HUES48 (cell line): ENCODE measurements around the gene AP2B1.

Source experiments
- H3K27ac ChIP-seq: one replicate; pipeline ENCODE4 v1.7.0; 2013; ENCODE audit warnings: low read depth, low read length, inconsistent platforms
- H3K27me3 ChIP-seq: 2 replicates; pipeline ENCODE4 v1.6.1; 2013; ENCODE audit warnings: mild to moderate bottlenecking, low read length; ENCODE audit not compliant: control insufficient read depth, insufficient read depth
- H3K36me3 ChIP-seq: 2 replicates; pipeline ENCODE4 v1.6.1; 2013; ENCODE audit warnings: low read length; ENCODE audit not compliant: control insufficient read depth, insufficient read depth
- H3K4me1 ChIP-seq: 2 replicates; pipeline ENCODE4 v1.6.1; 2013; ENCODE audit warnings: mild to moderate bottlenecking, low read length; ENCODE audit not compliant: control insufficient read depth, insufficient read depth
- H3K4me3 ChIP-seq: 2 replicates; pipeline ENCODE4 v1.5.1; 2013; ENCODE audit warnings: mild to moderate bottlenecking, low read depth, low read length
- H3K9ac ChIP-seq: 2 replicates; pipeline ENCODE4 v1.6.1; 2013; ENCODE audit warnings: mild to moderate bottlenecking, low read depth, low read length, moderate library complexity
- H3K9me3 ChIP-seq: 2 replicates; pipeline ENCODE4 v1.6.1; 2013; ENCODE audit warnings: low read length; ENCODE audit not compliant: control insufficient read depth, insufficient read depth

The AP2B1 gene

DNA sequence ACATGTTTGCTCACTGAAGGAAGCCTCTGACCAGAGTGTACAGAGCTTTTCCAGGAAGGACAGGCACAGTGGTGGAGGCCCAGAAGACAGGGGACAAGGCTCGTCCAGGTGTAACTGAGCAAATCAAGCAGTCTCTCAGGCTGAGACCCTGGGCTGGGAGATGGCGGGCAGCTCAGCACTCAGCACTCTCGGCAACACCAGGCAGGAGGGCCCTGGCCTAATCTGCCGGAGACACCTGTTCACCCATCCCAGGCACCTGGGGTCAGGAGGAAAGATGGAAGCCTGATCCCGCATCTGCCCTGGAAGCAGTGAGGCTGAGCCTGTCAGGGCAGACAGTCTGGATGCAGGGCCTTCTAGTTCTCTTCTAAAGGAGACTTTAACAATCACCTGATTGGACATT, 149.1 kb downstream of the AP2B1 start:
- Histone ChIP-seq H3K4me1 (peaks cover 6% of the 10 kb centered on the region), H3K36me3 (no peaks in the 10 kb centered on the region), H3K4me3 (no peak overlapping the region), H3K27me3 (peaks cover 32% of the 10 kb centered on the region), H3K27ac (no peak overlapping the region), H3K9me3 (0 out of 2 replicates have a peak, but pooled peaks cover 5% of the 10 kb centered on the region), H3K9ac (no peak overlapping the region)

DNA sequence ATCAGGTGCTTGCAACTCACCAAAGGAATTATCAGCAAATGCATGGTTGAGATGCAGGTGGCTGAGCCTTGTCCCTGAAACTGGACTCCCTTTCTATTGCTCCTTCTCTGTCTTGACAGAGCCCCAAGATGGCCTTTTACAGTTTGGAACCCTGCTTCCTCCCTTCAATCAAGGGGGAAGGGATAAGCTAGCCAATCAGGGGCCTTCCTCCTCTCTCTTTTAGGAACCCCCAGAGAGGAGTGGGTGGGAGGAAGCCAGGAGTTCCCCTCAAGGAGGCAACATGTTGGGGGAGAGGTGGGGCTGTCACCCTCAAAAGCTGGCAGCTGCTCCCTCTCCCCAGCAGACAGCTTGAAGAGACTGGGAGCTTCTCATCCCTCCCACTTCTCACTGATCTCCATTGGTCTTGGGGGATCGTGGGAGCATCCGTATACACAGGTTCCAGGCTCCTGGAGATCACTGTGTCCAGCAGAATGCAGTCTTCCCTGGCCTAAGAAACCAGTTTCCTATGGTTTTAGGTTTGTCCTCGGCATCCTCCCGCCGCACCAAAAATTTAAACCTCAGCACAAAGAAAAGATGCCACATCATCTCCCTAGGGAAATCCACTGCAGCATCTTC, 151.5 kb downstream of the AP2B1 start:
- no peaks in the 10 kb centered on the region for H3K4me1 ChIP-seq
- H3K9ac ChIP-seq, result no peak overlapping the region
- H3K27ac ChIP-seq, result no peak overlapping the region
- 0 out of 2 replicates have a peak, but pooled peaks cover 5% of the 10 kb centered on the region for H3K9me3 ChIP-seq
- no peak overlapping the region for H3K4me3 ChIP-seq
- no peaks in the 10 kb centered on the region for H3K36me3 ChIP-seq
- H3K27me3 ChIP-seq, result peaks cover 56% of the 10 kb centered on the region

DNA sequence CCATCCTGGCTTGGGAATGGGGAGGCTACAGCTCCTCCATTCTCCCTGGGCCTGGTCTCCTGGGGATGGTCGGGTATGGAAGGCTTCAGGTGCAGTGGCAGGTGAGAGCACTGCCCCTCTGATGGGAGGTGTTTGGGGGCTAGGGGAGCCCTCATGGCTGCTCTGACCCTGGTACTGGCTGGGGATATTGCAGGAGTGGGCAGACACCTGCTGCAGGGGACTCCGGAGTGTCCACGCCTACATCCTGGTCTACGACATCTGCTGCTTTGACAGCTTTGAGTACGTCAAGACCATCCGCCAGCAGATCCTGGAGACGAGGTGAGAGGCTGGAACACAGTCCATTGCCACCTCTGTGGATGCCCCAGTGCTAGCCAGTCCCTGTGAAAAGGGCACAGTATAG, 153.1 kb downstream of the AP2B1 start:
- Histone ChIP-seq H3K27ac (no peak overlapping the region), H3K36me3 (no peaks in the 10 kb centered on the region), H3K4me1 (no peaks in the 10 kb centered on the region), H3K9me3 (0 out of 2 replicates have a peak, but pooled peaks cover 5% of the 10 kb centered on the region), H3K27me3 (peaks cover 58% of the 10 kb centered on the region), H3K4me3 (no peak overlapping the region), H3K9ac (no peak overlapping the region)

DNA sequence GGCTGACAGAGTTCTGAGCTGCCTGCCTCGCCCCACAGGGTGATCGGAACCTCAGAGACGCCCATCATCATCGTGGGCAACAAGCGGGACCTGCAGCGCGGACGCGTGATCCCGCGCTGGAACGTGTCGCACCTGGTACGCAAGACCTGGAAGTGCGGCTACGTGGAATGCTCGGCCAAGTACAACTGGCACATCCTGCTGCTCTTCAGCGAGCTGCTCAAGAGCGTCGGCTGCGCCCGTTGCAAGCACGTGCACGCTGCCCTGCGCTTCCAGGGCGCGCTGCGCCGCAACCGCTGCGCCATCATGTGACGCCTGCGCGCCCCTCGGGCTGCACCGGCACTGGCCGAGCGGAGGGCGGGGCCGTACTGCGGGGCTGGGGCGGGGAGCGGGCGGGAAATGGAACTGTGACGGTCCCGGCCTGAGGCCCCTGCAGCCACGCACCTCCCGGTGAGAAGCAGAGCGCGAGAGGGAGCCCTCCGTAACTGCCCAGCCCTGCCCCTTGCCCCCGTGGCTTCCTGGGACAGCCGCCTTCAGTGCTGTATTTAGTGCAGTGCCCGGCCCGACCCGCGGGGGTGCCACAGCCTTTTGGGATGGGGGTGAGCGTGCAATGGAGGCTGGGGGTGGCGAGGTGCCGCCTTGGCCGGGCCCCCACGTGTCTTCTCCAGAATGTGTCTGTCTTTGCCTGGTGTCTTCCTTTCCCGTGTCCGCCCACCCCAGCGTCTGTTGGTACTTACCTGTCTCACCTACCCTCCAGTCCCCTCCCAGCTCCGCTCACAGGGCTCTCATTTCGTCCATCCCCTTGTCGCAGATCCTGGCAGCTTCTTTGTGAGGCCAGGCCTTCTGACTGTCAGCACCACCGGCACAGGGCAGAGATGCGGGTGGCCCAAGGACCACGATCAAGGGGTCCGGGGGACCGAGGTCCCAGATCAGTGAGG, 154.1 kb downstream of the AP2B1 start:
- no peaks in the 10 kb centered on the region for H3K4me1 ChIP-seq
- no peak overlapping the region for H3K27ac ChIP-seq
- 0 out of 2 replicates have a peak, but pooled peaks cover 5% of the 10 kb centered on the region for H3K9me3 ChIP-seq
- H3K9ac ChIP-seq, result no peak overlapping the region
- H3K27me3 ChIP-seq, result peaks cover 58% of the 10 kb centered on the region
- peak overlapping the region; percentile 46 for H3K4me3 ChIP-seq
- no peaks in the 10 kb centered on the region for H3K36me3 ChIP-seq

DNA sequence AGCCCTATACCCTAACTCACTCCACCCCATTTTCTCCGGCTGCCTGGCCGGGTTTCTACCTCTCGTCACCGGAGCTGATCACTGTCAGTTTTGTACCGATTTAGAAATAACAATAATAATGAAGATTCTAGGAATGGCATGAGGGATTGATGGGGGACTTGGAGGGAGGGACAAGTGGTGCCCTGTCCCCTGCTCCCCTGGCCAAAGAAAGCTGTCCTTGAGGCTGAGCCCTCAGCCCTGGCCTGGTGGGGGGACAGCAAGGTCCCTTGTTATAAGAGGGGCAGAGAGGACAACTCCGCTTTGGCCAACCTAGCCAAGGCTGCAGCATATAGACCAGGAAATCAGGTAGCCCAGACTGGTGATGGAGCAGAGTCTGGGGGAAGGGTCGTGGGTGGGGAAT, 155.4 kb downstream of the AP2B1 start:
- no peaks in the 10 kb centered on the region for H3K36me3 ChIP-seq
- no peak overlapping the region for H3K27ac ChIP-seq
- H3K9ac ChIP-seq, result no peak overlapping the region
- H3K9me3 ChIP-seq, result 0 out of 2 replicates have a peak, but pooled peaks cover 5% of the 10 kb centered on the region
- H3K4me3 ChIP-seq, result no peak overlapping the region
- H3K4me1 ChIP-seq, result no peaks in the 10 kb centered on the region
- peaks cover 58% of the 10 kb centered on the region for H3K27me3 ChIP-seq

DNA sequence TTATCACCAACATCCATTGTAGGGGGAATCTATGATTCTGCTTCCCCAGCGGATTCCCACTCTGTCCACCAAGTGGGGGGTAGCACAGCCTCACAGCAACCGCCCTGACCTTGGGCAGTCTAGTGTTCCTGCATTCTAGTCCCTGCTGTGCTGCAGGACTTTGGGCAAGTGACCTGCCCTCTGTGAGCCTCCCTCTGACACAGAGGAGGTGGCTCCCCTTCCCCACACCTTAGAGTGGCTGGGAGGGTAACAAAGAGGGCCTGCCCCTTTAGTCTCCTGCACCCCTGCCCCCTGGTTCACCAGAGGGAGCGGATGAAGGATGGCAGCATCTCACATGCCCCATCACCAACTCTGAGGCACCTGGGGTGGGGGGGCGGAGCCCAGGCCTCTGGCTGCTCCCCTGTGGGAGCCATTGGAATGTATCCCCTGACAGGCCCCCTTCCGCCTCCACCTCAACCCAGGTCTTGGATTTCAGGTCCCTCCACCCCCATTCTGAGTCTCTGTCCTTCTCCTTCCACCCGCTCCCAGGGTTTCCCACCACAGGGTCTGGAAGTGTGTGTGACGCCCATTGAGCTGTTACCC, 155.9 kb downstream of the AP2B1 start:
- Histone ChIP-seq H3K9ac (no peak overlapping the region), H3K4me1 (no peaks in the 10 kb centered on the region), H3K4me3 (no peak overlapping the region), H3K27ac (no peak overlapping the region), H3K36me3 (no peaks in the 10 kb centered on the region), H3K27me3 (peaks cover 58% of the 10 kb centered on the region), H3K9me3 (0 out of 2 replicates have a peak, but pooled peaks cover 5% of the 10 kb centered on the region)

DNA sequence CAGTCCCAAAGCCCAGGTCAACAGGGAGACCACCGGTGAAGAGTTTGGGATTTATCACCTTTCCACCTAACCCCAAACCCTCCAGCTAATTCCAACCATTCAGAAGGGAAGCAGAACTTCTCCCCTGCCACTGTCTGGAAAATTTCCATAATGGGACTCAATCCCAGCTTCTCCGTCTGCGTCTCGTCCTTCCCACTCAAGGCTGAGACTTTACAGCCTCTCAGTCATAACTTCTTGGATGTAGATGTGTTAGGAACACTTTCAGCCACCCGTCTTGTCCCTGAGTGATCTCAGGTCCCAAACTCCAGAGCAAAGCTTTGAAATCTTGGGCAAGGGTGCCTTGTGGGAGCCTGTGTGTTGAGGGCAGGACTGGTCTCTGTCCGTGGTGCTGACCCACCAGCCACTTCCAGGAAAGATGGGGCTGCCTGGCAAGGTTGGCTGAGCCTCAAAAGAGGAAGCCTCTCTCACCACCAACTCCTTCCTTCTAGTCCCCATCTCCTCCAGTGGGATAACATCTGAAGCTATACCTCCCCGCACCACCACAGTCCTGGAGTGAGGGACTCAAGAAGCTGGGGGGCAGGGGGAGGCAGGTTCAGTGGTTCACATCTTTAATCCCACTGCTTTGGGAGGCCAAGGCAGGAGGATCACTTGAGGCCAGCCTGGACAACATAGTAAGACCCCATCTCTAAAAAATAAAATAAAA, 156.7 kb downstream of the AP2B1 start:
- Histone ChIP-seq H3K9me3 (0 out of 2 replicates have a peak, but pooled peaks cover 5% of the 10 kb centered on the region), H3K36me3 (no peaks in the 10 kb centered on the region), H3K9ac (no peak overlapping the region), H3K4me3 (no peak overlapping the region), H3K4me1 (no peaks in the 10 kb centered on the region), H3K27ac (no peak overlapping the region), H3K27me3 (peaks cover 50% of the 10 kb centered on the region)

DNA sequence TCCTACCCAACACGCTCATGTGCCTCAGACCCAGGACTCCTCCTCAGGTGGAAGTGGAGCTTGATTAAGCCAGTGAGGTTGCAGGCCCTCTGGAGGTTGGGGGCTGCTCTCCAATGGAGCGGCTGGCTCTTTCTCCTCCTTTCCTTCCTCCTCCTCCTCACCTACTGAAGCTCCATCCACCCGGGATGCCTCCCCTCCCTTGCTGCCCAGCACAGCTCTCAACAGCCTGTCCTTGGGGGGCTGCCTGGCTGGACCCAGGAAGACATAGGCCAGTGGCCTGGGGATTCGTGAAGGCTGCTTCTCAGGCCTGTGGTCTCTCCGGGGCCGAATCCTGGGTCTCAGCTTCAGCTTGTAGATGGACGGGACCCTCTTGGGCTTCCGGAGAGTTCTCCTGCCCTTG, 157.7 kb downstream of the AP2B1 start:
- H3K9me3 ChIP-seq, result 0 out of 2 replicates have a peak, but pooled peaks cover 5% of the 10 kb centered on the region
- no peaks in the 10 kb centered on the region for H3K36me3 ChIP-seq
- H3K27me3 ChIP-seq, result peaks cover 46% of the 10 kb centered on the region
- H3K4me3 ChIP-seq, result no peak overlapping the region
- no peak overlapping the region for H3K9ac ChIP-seq
- H3K4me1 ChIP-seq, result no peaks in the 10 kb centered on the region
- no peak overlapping the region for H3K27ac ChIP-seq

DNA sequence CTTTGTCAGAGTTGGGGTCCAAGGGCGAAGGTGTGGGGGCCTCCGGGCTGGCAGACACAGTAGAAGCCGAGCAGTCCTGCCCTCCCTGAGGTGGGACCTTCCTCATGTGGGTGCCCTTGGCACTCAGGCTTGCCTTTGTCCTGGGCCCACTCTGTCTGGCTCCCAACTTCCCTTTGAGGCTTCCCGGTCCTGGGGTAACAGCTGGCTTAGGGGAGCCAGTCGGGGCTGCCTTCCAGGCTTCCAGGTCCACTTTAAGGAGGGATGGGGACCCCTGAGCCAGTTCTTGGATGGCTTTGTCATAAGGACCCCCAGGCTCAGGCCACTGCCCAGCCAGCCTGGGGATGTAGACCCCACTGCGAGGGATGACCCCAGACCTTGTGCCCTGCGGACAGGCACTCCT, 158.1 kb downstream of the AP2B1 start:
- H3K36me3 ChIP-seq, result no peaks in the 10 kb centered on the region
- H3K9ac ChIP-seq, result no peak overlapping the region
- H3K4me3 ChIP-seq, result no peak overlapping the region
- H3K27ac ChIP-seq, result no peak overlapping the region
- H3K4me1 ChIP-seq, result no peaks in the 10 kb centered on the region
- H3K27me3 ChIP-seq, result peaks cover 46% of the 10 kb centered on the region
- 0 out of 2 replicates have a peak, but pooled peaks cover 5% of the 10 kb centered on the region for H3K9me3 ChIP-seq

DNA sequence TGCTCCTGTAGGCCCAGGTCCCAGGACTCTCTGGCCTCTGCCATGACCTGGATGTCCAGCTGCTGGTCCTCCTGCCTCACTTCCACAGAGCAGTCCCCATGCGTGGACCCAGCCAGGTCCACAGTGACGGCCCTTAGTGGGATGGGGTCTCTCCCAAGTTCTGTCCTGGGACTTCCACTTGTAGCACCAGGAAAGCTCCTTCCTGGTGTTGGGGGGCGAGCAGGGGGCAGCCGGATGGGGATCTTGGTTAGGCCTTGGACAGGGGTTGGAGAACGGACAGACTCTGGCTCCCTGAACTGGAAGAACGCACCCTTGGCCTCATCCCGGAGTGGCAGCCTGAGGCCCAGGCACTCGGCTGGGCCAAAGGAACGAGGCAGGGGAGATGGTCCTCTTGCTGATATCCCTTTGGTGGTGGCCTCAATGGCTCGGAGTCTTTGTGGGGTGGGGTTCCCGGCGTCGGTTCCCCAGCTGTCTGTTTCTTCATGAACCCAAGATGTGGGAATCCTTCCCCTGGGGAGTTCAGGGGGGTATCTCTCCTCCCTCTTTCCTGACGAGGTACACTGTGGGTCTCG, 158.7 kb downstream of the AP2B1 start:
- no peak overlapping the region for H3K9ac ChIP-seq
- no peak overlapping the region for H3K27ac ChIP-seq
- H3K4me1 ChIP-seq, result no peaks in the 10 kb centered on the region
- H3K27me3 ChIP-seq, result peaks cover 43% of the 10 kb centered on the region
- H3K36me3 ChIP-seq, result no peaks in the 10 kb centered on the region
- H3K9me3 ChIP-seq, result no peaks in the 10 kb centered on the region
- H3K4me3 ChIP-seq, result no peak overlapping the region
